GM12878 (cell line): ENCODE data around the gene AKAP17A. TPM values are rescaled to one million over a fixed set of nuclear protein-coding genes. Genes with fewer than 3 reads are reported as not detected.

ENCODE experiments used
- ATAC-seq: fragments of 200-7000 bp; cut with Tn5 transposase; 3 replicates; pipeline ENCODE4 v1.9.1; 2020; ENCODE audit warnings: mild to moderate bottlenecking, moderate library complexity
- BruUV-seq: library from RNA; stranded (reverse); fragments of 400-500 nt; replicated peaks from 2 replicates; lab custom pipeline; 2021; lab: Mats Ljungman, UMichigan
- CTCF ChIA-PET: fragments of 300-600 bp; sonication (Branson Sonifier 250); formaldehyde crosslinking; extraction: SDS; loops from one replicate; lab custom pipeline; 2021; ENCODE audit warnings: inconsistent platforms; lab: Yijun Ruan, JAX
- POLR2A ChIA-PET: fragments of 350-600 bp; formaldehyde crosslinking; extraction: SDS; loops from one replicate; lab custom pipeline; 2021; ENCODE audit warnings: inconsistent platforms; lab: Charles Lee
- RAD21 ChIA-PET: fragments of 300-600 bp; sonication (Branson Sonifier 250); formaldehyde crosslinking; loops from one replicate; lab custom pipeline; 2023; ENCODE audit warnings: antibody characterized with exemption; ENCODE audit not compliant: unreplicated experiment; lab: Charles Lee
- SMC1A ChIA-PET: fragments of 300-600 bp; sonication (Branson Sonifier 250); formaldehyde crosslinking; loops from one replicate; lab custom pipeline; 2023; ENCODE audit not compliant: unreplicated experiment, uncharacterized antibody; lab: Charles Lee
- DNase-seq: peaks from one replicate; pipeline ENCODE4 v3.0.0-alpha.2; 2011; ENCODE audit warnings: low read depth, low spot score
- FAIRE-seq: peaks from 3 replicates; lab custom pipeline; 2011; peaks lifted over from hg19 to GRCh38; lab: Jason Lieb, UNC
- H2AFZ ChIP-seq: 2 replicates; pipeline ENCODE4 v1.6.0; 2011; ENCODE audit warnings: low read depth, low read length, control low read depth; ENCODE audit not compliant: control insufficient read depth
- H3K27ac ChIP-seq: 2 replicates; pipeline ENCODE4 v1.5.1; 2011; ENCODE audit warnings: control low read depth; ENCODE audit not compliant: control insufficient read depth, insufficient read depth
- H3K27me3 ChIP-seq, 2 experiments: replicated peaks in 1 of 2; 2 replicates each; pipeline versions ENCODE4 v1.6.0 to v1.6.1; 2011; ENCODE audit warnings: low read length in 1 of 2; ENCODE audit not compliant: control insufficient read depth in 2 of 2, insufficient read depth in 2 of 2
- H3K36me3 ChIP-seq, 2 experiments: 2 replicates each; pipeline ENCODE4 v1.5.1; 2011; ENCODE audit warnings: low read length in 1 of 2; ENCODE audit not compliant: control insufficient read depth in 2 of 2, insufficient read depth in 2 of 2
- H3K4me1 ChIP-seq: 2 replicates; pipeline ENCODE4 v1.6.1; 2011; ENCODE audit warnings: mild to moderate bottlenecking, low read length, moderate library complexity, mixed read lengths; ENCODE audit not compliant: control insufficient read depth, insufficient read depth
- H3K4me2 ChIP-seq: 2 replicates; pipeline ENCODE4 v1.6.0; 2011; ENCODE audit warnings: control low read depth; ENCODE audit not compliant: control insufficient read depth, insufficient read depth
- H3K4me3 ChIP-seq: fragments of 200-600 bp; sonication (generic); 2 replicates; pipeline ENCODE4 v1.5.1; 2016
- H3K79me2 ChIP-seq: 2 replicates; pipeline ENCODE4 v1.6.0; 2011; ENCODE audit warnings: low read length; ENCODE audit not compliant: control insufficient read depth, insufficient read depth
- H3K9ac ChIP-seq: 2 replicates; pipeline ENCODE4 v1.8.0; 2011; ENCODE audit warnings: low read length, control low read depth, mixed read lengths; ENCODE audit not compliant: control insufficient read depth, insufficient read depth
- H3K9me3 ChIP-seq: replicated peaks from 3 replicates; pipeline ENCODE4 v1.5.1; 2011; ENCODE audit warnings: mild to moderate bottlenecking, low read length; ENCODE audit not compliant: control insufficient read depth, insufficient read depth
- H4K20me1 ChIP-seq: 2 replicates; pipeline ENCODE4 v1.6.0; 2011; ENCODE audit not compliant: control insufficient read depth, insufficient read depth
- CHD4 ChIP-seq: fragments of 200-600 bp; sonication (generic); IDR thresholded peaks from 2 replicates; pipeline ENCODE4 v1.6.1; 2016; ENCODE audit warnings: mild to moderate bottlenecking
- ETV6 ChIP-seq, 2 experiments: fragments of 450-650 bp in 1 of 2; IDR thresholded peaks in 1 of 2; conservative IDR thresholded peaks in 1 of 2; 2 replicates each; pipeline ENCODE4 v1.6.1; 2014; ENCODE audit warnings: antibody characterized with exemption in 1 of 2, borderline replicate concordance in 1 of 2, low read depth in 1 of 2, mild to moderate bottlenecking in 1 of 2, moderate library complexity in 1 of 2
- MEF2A ChIP-seq: IDR thresholded peaks from 2 replicates; pipeline ENCODE4 v1.6.1; 2011; ENCODE audit warnings: low read depth, mild to moderate bottlenecking, low read length, moderate library complexity; ENCODE audit not compliant: insufficient read depth
- MXI1 ChIP-seq: fragments of 150-350 bp; IDR thresholded peaks from 2 replicates; pipeline ENCODE4 v1.6.1; 2011; ENCODE audit warnings: low read depth, mild to moderate bottlenecking, inconsistent platforms, low read length, improper control_type of control experiment
- POLR2AphosphoS2 ChIP-seq: IDR thresholded peaks from 2 replicates; pipeline ENCODE4 v1.6.1; 2011; ENCODE audit warnings: low read depth, mild to moderate bottlenecking, low read length, improper control_type of control experiment, moderate library complexity
- RCOR1 ChIP-seq: conservative IDR thresholded peaks from 2 replicates; pipeline ENCODE4 v1.6.1; 2012; ENCODE audit warnings: low read depth, low read length, improper control_type of control experiment
- SMARCA5 ChIP-seq: fragments of 450-650 bp; IDR thresholded peaks from 2 replicates; pipeline ENCODE4 v1.6.1; 2017; ENCODE audit warnings: mild to moderate bottlenecking
- WGBS: methylation state at CpG from one replicate; pipeline ENCODE4 v1.1.6; 2016; ENCODE audit warnings: low lambda C conversion rate; ENCODE audit not compliant: insufficient replicate concordance, insufficient coverage; ENCODE audit errors: missing lambda C conversion rate; 5-methylcytosine and 5-hydroxymethylcytosine counted together
- in situ Hi-C: fragments of 300-500 bp; cut with MboI; formaldehyde crosslinking; loops from 9 replicates; pipeline ENCODE4 v1.14.3; 2018; ENCODE audit warnings: mixed read lengths
- intact Hi-C: fragments of 100-400 bp; cut with micrococcal nuclease; formaldehyde crosslinking; loops from one replicate; pipeline ENCODE4 v1.14.2; 2022; ENCODE audit not compliant: unreplicated experiment
- polyA plus RNA-seq, 11 experiments: library from polyadenylated mRNA; depleted of rRNA in 4 of 11; unstranded in 6 of 11; stranded (reverse) in 5 of 11; fragments of >200 nt; fragmentation: Nextera tagmentation in 4 of 11; fragmentation: Illumina TruSeq in 1 of 11; extraction: Ambion mirVana in 4 of 11; extraction: Trizol in 1 of 11; gene quantifications; 1 replicate in 1 of 11; 2 replicates in 10 of 11; pipeline versions ENCODE4 v1.2.1 to v1.2.3, GENCODE V29; 2011 to 2016; ENCODE audit warnings: inconsistent platforms in 2 of 11, missing spikeins in 2 of 11, low read depth in 1 of 11
- total RNA-seq, 4 experiments: library from RNA; depleted of rRNA in 3 of 4; stranded (reverse); fragments of >200 nt in 3 of 4; fragmentation: Illumina TruSeq in 1 of 4; extraction: Trizol in 1 of 4; gene quantifications; 2 replicates each; pipeline versions ENCODE4 v1.2.1 to v1.2.3, GENCODE V29; 2013 to 2021
- TF ChIP-seq, protein P1 (sequence below): IDR thresholded peaks from 2 replicates; pipeline ENCODE4 v1.6.1; 2012; ENCODE audit warnings: low read length, inconsistent platforms
- TF ChIP-seq, protein P2 (sequence below): fragments of 450-650 bp; IDR thresholded peaks from 2 replicates; pipeline ENCODE4 v1.6.1; 2017; ENCODE audit warnings: antibody characterized with exemption, mild to moderate bottlenecking, moderate library complexity
- TF ChIP-seq, protein P3 (sequence below): fragments of 450-650 bp; IDR thresholded peaks from 2 replicates; pipeline ENCODE4 v1.6.1; 2014; ENCODE audit warnings: mild to moderate bottlenecking
- TF ChIP-seq, protein P4 (sequence below): fragments of 150-350 bp; IDR thresholded peaks from 2 replicates; pipeline ENCODE4 v1.6.1; 2016; ENCODE audit warnings: low read depth, low read length

The AKAP17A gene
- total and polyA plus RNA-seq, 10 of the 15 experiments (the other 5 are each of a cell fraction or from before 2014, with no cell fraction given): 3.0 to 55.8 (median 25.5) TPM

DNA sequence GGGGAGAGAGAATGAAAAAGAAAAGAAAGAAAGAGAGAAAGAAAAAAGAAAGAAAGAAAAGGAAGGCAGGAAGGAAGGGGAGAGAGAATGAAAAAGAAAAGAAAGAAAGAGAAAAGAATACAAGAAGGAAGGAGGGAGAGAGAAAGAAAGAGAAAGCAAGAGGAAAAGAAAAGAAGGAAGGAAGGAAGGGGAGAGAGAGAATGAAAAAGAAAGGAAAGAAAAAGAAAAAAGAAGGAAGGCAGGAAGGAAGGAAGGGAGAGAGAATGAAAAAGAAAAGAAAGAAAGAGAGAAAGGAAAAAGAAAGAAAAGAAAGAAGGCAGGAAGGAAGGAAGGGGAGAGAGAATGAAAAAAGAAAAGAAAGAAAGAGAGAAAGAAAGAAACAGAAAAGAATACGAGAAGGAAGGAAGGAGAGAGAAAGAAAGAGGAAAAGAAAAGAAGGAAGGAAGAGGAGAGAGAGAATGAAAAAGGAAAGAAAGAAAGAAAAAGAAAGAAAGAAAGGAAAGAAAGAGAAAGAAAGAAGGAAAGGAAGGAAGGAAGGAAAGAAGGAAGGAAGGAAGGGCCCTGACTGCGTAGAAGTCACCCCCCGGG, 39.4 kb upstream of the AKAP17A start:
- in situ Hi-C loops (no loop called here), intact Hi-C loops (no loop called here)
- Histone ChIP-seq H3K4me3 (no peak overlapping the region), H3K79me2 (no peaks in the 10 kb centered on the region), H3K4me1 (peaks cover 7% of the 10 kb centered on the region), H4K20me1 (no peaks in the 10 kb centered on the region), H3K27ac (no peak overlapping the region), H3K9ac (no peak overlapping the region), H2AFZ (no peak overlapping the region), H3K4me2 (no peak overlapping the region), H3K36me3 (no peaks in the 10 kb centered on the region), H3K27me3 (no peaks in the 10 kb centered on the region), H3K9me3 (peaks cover 6% of the 10 kb centered on the region; the same call in 1 of the 3 replicates)
- BruUV-seq: no TSS peak
- DNase-seq: no peak
- WGBS: 26% methylated on average over 3 of the region's 3 CpGs
- ATAC-seq: no peak
- POLR2A ChIA-PET: no interaction called here
- SMC1A ChIA-PET: no interaction called here
- FAIRE-seq: no peak
- CTCF ChIA-PET: no interaction called here
- RAD21 ChIA-PET: no interaction called here
- TF ChIP-seq, protein P1, sequence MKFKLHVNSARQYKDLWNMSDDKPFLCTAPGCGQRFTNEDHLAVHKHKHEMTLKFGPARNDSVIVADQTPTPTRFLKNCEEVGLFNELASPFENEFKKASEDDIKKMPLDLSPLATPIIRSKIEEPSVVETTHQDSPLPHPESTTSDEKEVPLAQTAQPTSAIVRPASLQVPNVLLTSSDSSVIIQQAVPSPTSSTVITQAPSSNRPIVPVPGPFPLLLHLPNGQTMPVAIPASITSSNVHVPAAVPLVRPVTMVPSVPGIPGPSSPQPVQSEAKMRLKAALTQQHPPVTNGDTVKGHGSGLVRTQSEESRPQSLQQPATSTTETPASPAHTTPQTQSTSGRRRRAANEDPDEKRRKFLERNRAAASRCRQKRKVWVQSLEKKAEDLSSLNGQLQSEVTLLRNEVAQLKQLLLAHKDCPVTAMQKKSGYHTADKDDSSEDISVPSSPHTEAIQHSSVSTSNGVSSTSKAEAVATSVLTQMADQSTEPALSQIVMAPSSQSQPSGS: no peak
- TF ChIP-seq CHD4 (no peak), MXI1 (no peak), POLR2AphosphoS2 (no peak), ETV6 (conservative IDR thresholded peaks at IDR 0.05 in 1 of 2, IDR thresholded peaks at IDR 0.05 in 1 of 2; ENCODE audit: borderline replicate concordance in 1 of 2, low read depth in 1 of 2) (no peak), SMARCA5 (no peak), MEF2A (no peak), RCOR1 (no peak)
- TF ChIP-seq, protein P2, sequence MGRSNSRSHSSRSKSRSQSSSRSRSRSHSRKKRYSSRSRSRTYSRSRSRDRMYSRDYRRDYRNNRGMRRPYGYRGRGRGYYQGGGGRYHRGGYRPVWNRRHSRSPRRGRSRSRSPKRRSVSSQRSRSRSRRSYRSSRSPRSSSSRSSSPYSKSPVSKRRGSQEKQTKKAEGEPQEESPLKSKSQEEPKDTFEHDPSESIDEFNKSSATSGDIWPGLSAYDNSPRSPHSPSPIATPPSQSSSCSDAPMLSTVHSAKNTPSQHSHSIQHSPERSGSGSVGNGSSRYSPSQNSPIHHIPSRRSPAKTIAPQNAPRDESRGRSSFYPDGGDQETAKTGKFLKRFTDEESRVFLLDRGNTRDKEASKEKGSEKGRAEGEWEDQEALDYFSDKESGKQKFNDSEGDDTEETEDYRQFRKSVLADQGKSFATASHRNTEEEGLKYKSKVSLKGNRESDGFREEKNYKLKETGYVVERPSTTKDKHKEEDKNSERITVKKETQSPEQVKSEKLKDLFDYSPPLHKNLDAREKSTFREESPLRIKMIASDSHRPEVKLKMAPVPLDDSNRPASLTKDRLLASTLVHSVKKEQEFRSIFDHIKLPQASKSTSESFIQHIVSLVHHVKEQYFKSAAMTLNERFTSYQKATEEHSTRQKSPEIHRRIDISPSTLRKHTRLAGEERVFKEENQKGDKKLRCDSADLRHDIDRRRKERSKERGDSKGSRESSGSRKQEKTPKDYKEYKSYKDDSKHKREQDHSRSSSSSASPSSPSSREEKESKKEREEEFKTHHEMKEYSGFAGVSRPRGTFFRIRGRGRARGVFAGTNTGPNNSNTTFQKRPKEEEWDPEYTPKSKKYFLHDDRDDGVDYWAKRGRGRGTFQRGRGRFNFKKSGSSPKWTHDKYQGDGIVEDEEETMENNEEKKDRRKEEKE: no peak
- TF ChIP-seq, protein P3, sequence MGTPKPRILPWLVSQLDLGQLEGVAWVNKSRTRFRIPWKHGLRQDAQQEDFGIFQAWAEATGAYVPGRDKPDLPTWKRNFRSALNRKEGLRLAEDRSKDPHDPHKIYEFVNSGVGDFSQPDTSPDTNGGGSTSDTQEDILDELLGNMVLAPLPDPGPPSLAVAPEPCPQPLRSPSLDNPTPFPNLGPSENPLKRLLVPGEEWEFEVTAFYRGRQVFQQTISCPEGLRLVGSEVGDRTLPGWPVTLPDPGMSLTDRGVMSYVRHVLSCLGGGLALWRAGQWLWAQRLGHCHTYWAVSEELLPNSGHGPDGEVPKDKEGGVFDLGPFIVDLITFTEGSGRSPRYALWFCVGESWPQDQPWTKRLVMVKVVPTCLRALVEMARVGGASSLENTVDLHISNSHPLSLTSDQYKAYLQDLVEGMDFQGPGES: no peak
- TF ChIP-seq, protein P4, sequence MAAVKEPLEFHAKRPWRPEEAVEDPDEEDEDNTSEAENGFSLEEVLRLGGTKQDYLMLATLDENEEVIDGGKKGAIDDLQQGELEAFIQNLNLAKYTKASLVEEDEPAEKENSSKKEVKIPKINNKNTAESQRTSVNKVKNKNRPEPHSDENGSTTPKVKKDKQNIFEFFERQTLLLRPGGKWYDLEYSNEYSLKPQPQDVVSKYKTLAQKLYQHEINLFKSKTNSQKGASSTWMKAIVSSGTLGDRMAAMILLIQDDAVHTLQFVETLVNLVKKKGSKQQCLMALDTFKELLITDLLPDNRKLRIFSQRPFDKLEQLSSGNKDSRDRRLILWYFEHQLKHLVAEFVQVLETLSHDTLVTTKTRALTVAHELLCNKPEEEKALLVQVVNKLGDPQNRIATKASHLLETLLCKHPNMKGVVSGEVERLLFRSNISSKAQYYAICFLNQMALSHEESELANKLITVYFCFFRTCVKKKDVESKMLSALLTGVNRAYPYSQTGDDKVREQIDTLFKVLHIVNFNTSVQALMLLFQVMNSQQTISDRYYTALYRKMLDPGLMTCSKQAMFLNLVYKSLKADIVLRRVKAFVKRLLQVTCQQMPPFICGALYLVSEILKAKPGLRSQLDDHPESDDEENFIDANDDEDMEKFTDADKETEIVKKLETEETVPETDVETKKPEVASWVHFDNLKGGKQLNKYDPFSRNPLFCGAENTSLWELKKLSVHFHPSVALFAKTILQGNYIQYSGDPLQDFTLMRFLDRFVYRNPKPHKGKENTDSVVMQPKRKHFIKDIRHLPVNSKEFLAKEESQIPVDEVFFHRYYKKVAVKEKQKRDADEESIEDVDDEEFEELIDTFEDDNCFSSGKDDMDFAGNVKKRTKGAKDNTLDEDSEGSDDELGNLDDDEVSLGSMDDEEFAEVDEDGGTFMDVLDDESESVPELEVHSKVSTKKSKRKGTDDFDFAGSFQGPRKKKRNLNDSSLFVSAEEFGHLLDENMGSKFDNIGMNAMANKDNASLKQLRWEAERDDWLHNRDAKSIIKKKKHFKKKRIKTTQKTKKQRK: no peak
